ENCODE measurements around the gene KHDRBS2.

KHDRBS2 gene

GRCh38 chr6:61947311-61947947 is 338.6 kb downstream of the KHDRBS2 start:
- Histone ChIP-seq H3K4me1 (ENCODE audit: insufficient read depth, low read length) (no peaks in the 10 kb centered on the region), H3K36me3 (ENCODE audit: insufficient read depth, low read length) (no peaks in the 10 kb centered on the region), H3K9ac (ENCODE audit: low read depth, low read length) (no peak overlapping the region), H3K9me3 (ENCODE audit: control insufficient read depth, insufficient read depth, low read length) (no peaks in the 10 kb centered on the region)

- no peaks in the 10 kb centered on the region for H3K4me1 ChIP-seq (ENCODE audit: insufficient read depth, low read length)
- H3K9me3 ChIP-seq (ENCODE audit: control insufficient read depth, insufficient read depth, low read length) = no peaks in the 10 kb centered on the region
- no peak overlapping the region for H3K9ac ChIP-seq (ENCODE audit: low read depth, low read length)
- H3K36me3 ChIP-seq (ENCODE audit: insufficient read depth, low read length) = no peaks in the 10 kb centered on the region
Measured at GRCh38 chr6:61940919-61941318, 345.1 kb downstream of the KHDRBS2 start.

GRCh38 chr6:61935242-61935846 is 350.7 kb downstream of the KHDRBS2 start:
- H3K36me3 ChIP-seq (ENCODE audit: insufficient read depth, low read length) = no peaks in the 10 kb centered on the region
- H3K4me1 ChIP-seq (ENCODE audit: insufficient read depth, low read length) = no peaks in the 10 kb centered on the region
- no peak overlapping the region for H3K9ac ChIP-seq (ENCODE audit: low read depth, low read length)

GRCh38 chr6:61909486-61909885 is 376.5 kb downstream of the KHDRBS2 start:
- Histone ChIP-seq H3K9me3 (ENCODE audit: control insufficient read depth, insufficient read depth, low read length) (no peaks in the 10 kb centered on the region), H3K9ac (ENCODE audit: low read depth, low read length) (no peak overlapping the region), H3K4me1 (ENCODE audit: insufficient read depth, low read length) (no peaks in the 10 kb centered on the region), H3K36me3 (ENCODE audit: insufficient read depth, low read length) (no peaks in the 10 kb centered on the region)

More at GRCh38 chr6:61935242-61935846, 350.7 kb downstream of the KHDRBS2 start:
- H3K9me3 ChIP-seq (ENCODE audit: control insufficient read depth, insufficient read depth, low read length) = no peaks in the 10 kb centered on the region

- no peaks in the 10 kb centered on the region for H3K9me3 ChIP-seq (ENCODE audit: control insufficient read depth, insufficient read depth, low read length)
- H3K9ac ChIP-seq (ENCODE audit: low read depth, low read length) = no peak overlapping the region
- H3K4me1 ChIP-seq (ENCODE audit: insufficient read depth, low read length) = no peaks in the 10 kb centered on the region
- no peaks in the 10 kb centered on the region for H3K36me3 ChIP-seq (ENCODE audit: insufficient read depth, low read length)
Measured at GRCh38 chr6:61901748-61902147, 384.3 kb downstream of the KHDRBS2 start.

GRCh38 chr6:61894536-61894935 is 391.5 kb downstream of the KHDRBS2 start:
- no peaks in the 10 kb centered on the region for H3K36me3 ChIP-seq (ENCODE audit: insufficient read depth, low read length)
- H3K9ac ChIP-seq (ENCODE audit: low read depth, low read length) = no peak overlapping the region
- no peaks in the 10 kb centered on the region for H3K9me3 ChIP-seq (ENCODE audit: control insufficient read depth, insufficient read depth, low read length)
- H3K4me1 ChIP-seq (ENCODE audit: insufficient read depth, low read length) = no peaks in the 10 kb centered on the region

- H3K4me1 ChIP-seq (ENCODE audit: insufficient read depth, low read length) = peaks cover 18% of the 10 kb centered on the region
Measured at GRCh38 chr6:61887423-61887822, 398.6 kb downstream of the KHDRBS2 start.

GRCh38 chr6:61886608-61887259 is 399.3 kb downstream of the KHDRBS2 start:
- Histone ChIP-seq H3K9me3 (ENCODE audit: control insufficient read depth, insufficient read depth, low read length) (no peaks in the 10 kb centered on the region), H3K4me1 (ENCODE audit: insufficient read depth, low read length) (peaks cover 18% of the 10 kb centered on the region), H3K9ac (ENCODE audit: low read depth, low read length) (no peak overlapping the region), H3K36me3 (ENCODE audit: insufficient read depth, low read length) (no peaks in the 10 kb centered on the region)

More at GRCh38 chr6:61887423-61887822, 398.6 kb downstream of the KHDRBS2 start:
- no peak overlapping the region for H3K9ac ChIP-seq (ENCODE audit: low read depth, low read length)
- H3K36me3 ChIP-seq (ENCODE audit: insufficient read depth, low read length) = no peaks in the 10 kb centered on the region
- no peaks in the 10 kb centered on the region for H3K9me3 ChIP-seq (ENCODE audit: control insufficient read depth, insufficient read depth, low read length)

- no peaks in the 10 kb centered on the region for H3K36me3 ChIP-seq (ENCODE audit: insufficient read depth, low read length)
- H3K9me3 ChIP-seq (ENCODE audit: control insufficient read depth, insufficient read depth, low read length) = no peaks in the 10 kb centered on the region
- H3K9ac ChIP-seq (ENCODE audit: low read depth, low read length) = no peak overlapping the region
- no peaks in the 10 kb centered on the region for H3K4me1 ChIP-seq (ENCODE audit: insufficient read depth, low read length)
Measured at GRCh38 chr6:61869632-61870400, 416.2 kb downstream of the KHDRBS2 start.

GRCh38 chr6:61868507-61869080 is 417.4 kb downstream of the KHDRBS2 start:
- no peaks in the 10 kb centered on the region; the same call in 1 of the 2 replicates for H3K9me3 ChIP-seq (ENCODE audit: control insufficient read depth, insufficient read depth, low read length)
- H3K36me3 ChIP-seq (ENCODE audit: insufficient read depth, low read length) = no peaks in the 10 kb centered on the region
- H3K9ac ChIP-seq (ENCODE audit: low read depth, low read length) = no peak overlapping the region
- H3K4me1 ChIP-seq (ENCODE audit: insufficient read depth, low read length) = no peaks in the 10 kb centered on the region

- H3K36me3 ChIP-seq (ENCODE audit: insufficient read depth, low read length) = no peaks in the 10 kb centered on the region
- no peaks in the 10 kb centered on the region; the same call in 1 of the 2 replicates for H3K9me3 ChIP-seq (ENCODE audit: control insufficient read depth, insufficient read depth, low read length)
- no peaks in the 10 kb centered on the region for H3K4me1 ChIP-seq (ENCODE audit: insufficient read depth, low read length)
- no peak overlapping the region for H3K9ac ChIP-seq (ENCODE audit: low read depth, low read length)
Measured at GRCh38 chr6:61867635-61868034, 418.4 kb downstream of the KHDRBS2 start.

- Histone ChIP-seq H3K9me3 (ENCODE audit: control insufficient read depth, insufficient read depth, low read length) (no peaks in the 10 kb centered on the region), H3K36me3 (ENCODE audit: insufficient read depth, low read length) (no peaks in the 10 kb centered on the region), H3K9ac (ENCODE audit: low read depth, low read length) (no peak overlapping the region), H3K4me1 (ENCODE audit: insufficient read depth, low read length) (no peaks in the 10 kb centered on the region)
Measured at GRCh38 chr6:61857541-61857940, 428.5 kb downstream of the KHDRBS2 start.

- Histone ChIP-seq H3K9me3 (ENCODE audit: control insufficient read depth, insufficient read depth, low read length) (no peaks in the 10 kb centered on the region), H3K9ac (ENCODE audit: low read depth, low read length) (no peak overlapping the region), H3K36me3 (ENCODE audit: insufficient read depth, low read length) (no peaks in the 10 kb centered on the region), H3K4me1 (ENCODE audit: insufficient read depth, low read length) (no peaks in the 10 kb centered on the region)
Measured at GRCh38 chr6:61841958-61842357, 444.1 kb downstream of the KHDRBS2 start.

GRCh38 chr6:61835237-61835636 is 450.8 kb downstream of the KHDRBS2 start:
- H3K9me3 ChIP-seq (ENCODE audit: control insufficient read depth, insufficient read depth, low read length) = no peaks in the 10 kb centered on the region
- H3K9ac ChIP-seq (ENCODE audit: low read depth, low read length) = no peak overlapping the region
- no peaks in the 10 kb centered on the region for H3K36me3 ChIP-seq (ENCODE audit: insufficient read depth, low read length)
- H3K4me1 ChIP-seq (ENCODE audit: insufficient read depth, low read length) = no peaks in the 10 kb centered on the region

Measured in ES-I3 (cell line).